Fibroblast of lung (primary cell): ENCODE results near the gene MACROH2A2.

Experiments
- EZH2 ChIP-seq: IDR thresholded peaks from 2 replicates; pipeline ENCODE4 v1.5.1; 2012; ENCODE audit warnings: low read length, control low read depth, mild to moderate bottlenecking; ENCODE audit errors: missing control alignments
- TF ChIP-seq, protein P1 (sequence below), 2 donors: IDR thresholded peaks in 1 of 2; conservative IDR thresholded peaks in 1 of 2; 1 replicate in 1 of 2; 2 replicates in 1 of 2; pipeline ENCODE4 v1.5.1; 2011 to 2012; ENCODE audit warnings: low read length in 2 of 2, control low read depth in 1 of 2, inconsistent platforms in 1 of 2, low read depth in 1 of 2, mild to moderate bottlenecking in 1 of 2

DNA sequence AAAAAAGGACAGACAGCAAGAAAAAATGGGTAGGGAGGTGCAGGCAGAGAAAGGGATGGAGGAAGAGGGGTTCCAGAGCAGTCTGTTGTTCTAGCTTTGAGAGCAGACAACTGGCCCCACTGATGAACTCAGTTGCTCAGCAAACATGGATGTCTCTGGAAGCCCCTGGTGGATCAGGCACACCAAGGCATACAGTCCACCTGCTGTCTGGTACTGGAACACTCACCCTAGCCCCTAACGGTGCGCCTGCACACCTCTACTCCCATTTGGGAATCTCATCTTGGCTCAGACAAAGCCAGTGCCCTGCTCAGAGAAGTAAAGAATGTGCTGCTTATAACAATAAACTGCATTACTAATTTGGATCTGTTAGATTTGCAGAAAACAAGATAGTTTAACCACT, 7.7 kb downstream of the MACROH2A2 start:
- TF ChIP-seq, protein P1, sequence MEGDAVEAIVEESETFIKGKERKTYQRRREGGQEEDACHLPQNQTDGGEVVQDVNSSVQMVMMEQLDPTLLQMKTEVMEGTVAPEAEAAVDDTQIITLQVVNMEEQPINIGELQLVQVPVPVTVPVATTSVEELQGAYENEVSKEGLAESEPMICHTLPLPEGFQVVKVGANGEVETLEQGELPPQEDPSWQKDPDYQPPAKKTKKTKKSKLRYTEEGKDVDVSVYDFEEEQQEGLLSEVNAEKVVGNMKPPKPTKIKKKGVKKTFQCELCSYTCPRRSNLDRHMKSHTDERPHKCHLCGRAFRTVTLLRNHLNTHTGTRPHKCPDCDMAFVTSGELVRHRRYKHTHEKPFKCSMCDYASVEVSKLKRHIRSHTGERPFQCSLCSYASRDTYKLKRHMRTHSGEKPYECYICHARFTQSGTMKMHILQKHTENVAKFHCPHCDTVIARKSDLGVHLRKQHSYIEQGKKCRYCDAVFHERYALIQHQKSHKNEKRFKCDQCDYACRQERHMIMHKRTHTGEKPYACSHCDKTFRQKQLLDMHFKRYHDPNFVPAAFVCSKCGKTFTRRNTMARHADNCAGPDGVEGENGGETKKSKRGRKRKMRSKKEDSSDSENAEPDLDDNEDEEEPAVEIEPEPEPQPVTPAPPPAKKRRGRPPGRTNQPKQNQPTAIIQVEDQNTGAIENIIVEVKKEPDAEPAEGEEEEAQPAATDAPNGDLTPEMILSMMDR (conservative IDR thresholded peaks at IDR 0.05 in 1 of 2, IDR thresholded peaks at IDR 0.05 in 1 of 2; ENCODE audit: low read depth in 1 of 2, low read length in 2 of 2) = no peak
- TF ChIP-seq EZH2 = no peak
